ENCODE data around the gene CCDC92B.

DNA sequence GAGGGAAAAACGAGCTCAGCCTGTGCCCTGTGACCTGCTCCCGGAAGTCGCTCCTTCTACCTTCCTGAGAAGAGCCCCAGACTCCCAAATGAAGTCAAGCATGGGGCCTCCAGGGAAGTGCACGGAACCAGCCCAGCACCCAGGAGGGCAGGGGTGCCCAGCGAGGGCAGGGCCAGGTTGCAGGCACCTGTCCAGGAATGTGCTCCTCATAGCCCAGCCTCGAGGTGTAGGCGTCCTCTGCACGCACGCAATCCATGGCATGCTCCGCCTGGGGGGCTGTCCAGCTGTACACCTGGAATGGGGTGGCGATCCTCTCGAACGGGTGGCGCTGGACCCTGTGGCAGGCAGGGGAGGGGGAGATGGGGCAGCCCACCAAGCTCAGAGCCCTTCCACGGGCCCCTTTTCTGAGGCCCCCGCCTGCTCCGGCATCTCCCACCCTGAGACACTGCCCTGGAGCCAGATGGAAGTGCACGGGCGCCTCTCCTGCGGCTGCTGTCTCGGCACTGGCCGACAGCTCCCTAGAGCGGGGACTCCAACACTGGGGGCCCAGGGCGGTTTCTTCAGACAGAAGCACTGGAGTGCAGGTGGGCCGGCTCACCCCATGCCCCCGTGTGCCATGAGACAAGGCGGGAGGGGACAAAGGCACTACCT lies 48.8 kb downstream of the CCDC92B start:
- TF ChIP-seq CTCF (IDR thresholded peaks at IDR 0.05) = no peak
- TF ChIP-seq ZFX (IDR thresholded peaks at IDR 0.05; ENCODE audit: borderline replicate concordance) = no peak

Data from 22Rv1 (cell line).